SH-SY5Y (cell line): ENCODE data around the gene NR1H4.

Experiments used
- GATA2 ChIP-seq: IDR thresholded peaks from 2 replicates; pipeline ENCODE4 v1.6.1; 2011; ENCODE audit warnings: mild to moderate bottlenecking, low read depth, low read length
- GATA3 ChIP-seq: IDR thresholded peaks from 2 replicates; pipeline ENCODE4 v1.6.1; 2011; ENCODE audit warnings: low read depth, mild to moderate bottlenecking, low read length, moderate library complexity

- no peak for TF ChIP-seq GATA2
- no peak for TF ChIP-seq GATA3
Measured at GRCh38 chr12:100503228-100503628, 29.6 kb downstream of the NR1H4 start.
